ENCODE measurements around the gene SNAP47.

GRCh38 chr1:227766653-227767277, 31.5 kb downstream of the SNAP47 start:
- TF ChIP-seq CTCF (IDR thresholded peaks at IDR 0.05), result no peak
- TF ChIP-seq POLR2AphosphoS5 (IDR thresholded peaks at IDR 0.05; ENCODE audit: low read depth, low read length), result no peak
- TF ChIP-seq TAF1 (IDR thresholded peaks at IDR 0.05; ENCODE audit: borderline replicate concordance, low read depth, low read length), result no peak
- TF ChIP-seq EZH2phosphoT487 (IDR thresholded peaks at IDR 0.05; ENCODE audit: borderline replicate concordance, low read depth), result no peak
- TF ChIP-seq NFIC (IDR thresholded peaks at IDR 0.05; ENCODE audit: borderline replicate concordance), result no peak
- TF ChIP-seq RCOR1 (IDR thresholded peaks at IDR 0.05; ENCODE audit: low read length), result no peak
- no peak for TF ChIP-seq IRF3 (IDR thresholded peaks at IDR 0.05; ENCODE audit: low read depth, low read length)
- TF ChIP-seq ELF1 (IDR thresholded peaks at IDR 0.05), result no peak
